ENCODE data around the gene FAM81A.
"Not testable (repeated sequence)": the region's sequence is repeated elsewhere in the genome, so short reads cannot be mapped to it uniquely, and the experiment has no call there.

- TF ChIP-seq, protein P1, sequence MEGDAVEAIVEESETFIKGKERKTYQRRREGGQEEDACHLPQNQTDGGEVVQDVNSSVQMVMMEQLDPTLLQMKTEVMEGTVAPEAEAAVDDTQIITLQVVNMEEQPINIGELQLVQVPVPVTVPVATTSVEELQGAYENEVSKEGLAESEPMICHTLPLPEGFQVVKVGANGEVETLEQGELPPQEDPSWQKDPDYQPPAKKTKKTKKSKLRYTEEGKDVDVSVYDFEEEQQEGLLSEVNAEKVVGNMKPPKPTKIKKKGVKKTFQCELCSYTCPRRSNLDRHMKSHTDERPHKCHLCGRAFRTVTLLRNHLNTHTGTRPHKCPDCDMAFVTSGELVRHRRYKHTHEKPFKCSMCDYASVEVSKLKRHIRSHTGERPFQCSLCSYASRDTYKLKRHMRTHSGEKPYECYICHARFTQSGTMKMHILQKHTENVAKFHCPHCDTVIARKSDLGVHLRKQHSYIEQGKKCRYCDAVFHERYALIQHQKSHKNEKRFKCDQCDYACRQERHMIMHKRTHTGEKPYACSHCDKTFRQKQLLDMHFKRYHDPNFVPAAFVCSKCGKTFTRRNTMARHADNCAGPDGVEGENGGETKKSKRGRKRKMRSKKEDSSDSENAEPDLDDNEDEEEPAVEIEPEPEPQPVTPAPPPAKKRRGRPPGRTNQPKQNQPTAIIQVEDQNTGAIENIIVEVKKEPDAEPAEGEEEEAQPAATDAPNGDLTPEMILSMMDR (IDR thresholded peaks at IDR 0.05; ENCODE audit: low read depth, low read length): not testable (repeated sequence)
- not testable (repeated sequence) for TF ChIP-seq EZH2phosphoT487 (IDR thresholded peaks at IDR 0.05; ENCODE audit: low read depth)
These were observed 37.2 kb downstream of the FAM81A start for GRCh38 chr15:59475161-59475560.

Measured in OCI-LY3 (cell line).